ENCODE results near the gene SLC12A7. TPM values are rescaled to one million over a fixed set of nuclear protein-coding genes. Genes with fewer than 3 reads are reported as not detected.

SLC12A7 gene
- total RNA-seq, 1 donor from 2014 or later, result 30.5 TPM

DNA sequence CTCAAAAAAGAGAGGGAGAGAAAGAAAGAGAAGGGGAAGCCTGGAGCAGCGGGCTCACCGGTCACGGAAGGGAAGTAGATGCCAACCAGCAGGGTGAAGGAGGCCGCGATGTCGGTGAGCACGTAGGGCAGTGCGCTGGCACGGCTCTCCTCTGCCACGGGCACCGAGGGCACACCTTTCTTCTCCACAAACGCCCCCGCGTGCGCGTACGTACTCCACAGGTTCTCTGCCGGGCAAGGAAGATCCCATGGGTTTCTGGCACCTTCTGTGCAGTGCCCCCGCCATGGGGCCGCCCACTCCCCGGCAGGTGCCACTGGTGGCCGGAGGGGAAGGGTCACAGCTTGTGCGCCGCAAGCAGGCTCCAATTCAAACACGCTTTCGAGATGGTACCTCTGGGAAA is 30.3 kb downstream of the SLC12A7 start:
- Histone ChIP-seq H3K4me2 (ENCODE audit: low read length) (no peak overlapping the region), H3K27ac (ENCODE audit: low read depth, low read length) (no peak overlapping the region), H3K4me3 (ENCODE audit: insufficient read depth, low read depth, low read length) (no peak overlapping the region), H3K9me3 (ENCODE audit: insufficient read depth, low read depth, low read length) (no peaks in the 10 kb centered on the region), H3K4me1 (ENCODE audit: insufficient read depth, low read length) (no peaks in the 10 kb centered on the region), H3K79me2 (ENCODE audit: insufficient read depth, low read length) (no peaks in the 10 kb centered on the region), H4K20me1 (ENCODE audit: insufficient read depth, low read length) (no peaks in the 10 kb centered on the region), H3K27me3 (ENCODE audit: insufficient read depth, low read length) (no peaks in the 10 kb centered on the region), H2AFZ (ENCODE audit: low read depth, low read length) (no peak overlapping the region), H3K9ac (ENCODE audit: low read length) (no peak overlapping the region), H3K36me3 (ENCODE audit: insufficient read depth, low read length) (no peaks in the 10 kb centered on the region)
- H3K9me3 Mint-ChIP-seq (ENCODE audit: unreplicated experiment), result no peaks in the 10 kb centered on the region
- H3K4me3 Mint-ChIP-seq (ENCODE audit: unreplicated experiment), result no peak overlapping the region
- peaks cover 8% of the 10 kb centered on the region for H3K36me3 Mint-ChIP-seq (ENCODE audit: low read depth, unreplicated experiment)
- no peak for DNase-seq (ENCODE audit: low read depth)
- H3K27me3 Mint-ChIP-seq (ENCODE audit: low read depth, unreplicated experiment), result no peaks in the 10 kb centered on the region
- peaks cover 2% of the 10 kb centered on the region for H3K4me1 Mint-ChIP-seq (ENCODE audit: low read depth, unreplicated experiment)
- no peak overlapping the region for H3K27ac Mint-ChIP-seq (ENCODE audit: unreplicated experiment)
- no peak for FAIRE-seq
- TF ChIP-seq, protein P1, sequence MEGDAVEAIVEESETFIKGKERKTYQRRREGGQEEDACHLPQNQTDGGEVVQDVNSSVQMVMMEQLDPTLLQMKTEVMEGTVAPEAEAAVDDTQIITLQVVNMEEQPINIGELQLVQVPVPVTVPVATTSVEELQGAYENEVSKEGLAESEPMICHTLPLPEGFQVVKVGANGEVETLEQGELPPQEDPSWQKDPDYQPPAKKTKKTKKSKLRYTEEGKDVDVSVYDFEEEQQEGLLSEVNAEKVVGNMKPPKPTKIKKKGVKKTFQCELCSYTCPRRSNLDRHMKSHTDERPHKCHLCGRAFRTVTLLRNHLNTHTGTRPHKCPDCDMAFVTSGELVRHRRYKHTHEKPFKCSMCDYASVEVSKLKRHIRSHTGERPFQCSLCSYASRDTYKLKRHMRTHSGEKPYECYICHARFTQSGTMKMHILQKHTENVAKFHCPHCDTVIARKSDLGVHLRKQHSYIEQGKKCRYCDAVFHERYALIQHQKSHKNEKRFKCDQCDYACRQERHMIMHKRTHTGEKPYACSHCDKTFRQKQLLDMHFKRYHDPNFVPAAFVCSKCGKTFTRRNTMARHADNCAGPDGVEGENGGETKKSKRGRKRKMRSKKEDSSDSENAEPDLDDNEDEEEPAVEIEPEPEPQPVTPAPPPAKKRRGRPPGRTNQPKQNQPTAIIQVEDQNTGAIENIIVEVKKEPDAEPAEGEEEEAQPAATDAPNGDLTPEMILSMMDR (IDR thresholded peaks at IDR 0.05; ENCODE audit: insufficient read depth, low read depth, low read length), result no peak
- no peak for TF ChIP-seq EZH2 (IDR thresholded peaks at IDR 0.05; ENCODE audit: insufficient read depth, low read length)

- TF ChIP-seq, protein P1 (IDR thresholded peaks at IDR 0.05; ENCODE audit: insufficient read depth, low read depth, low read length), result no peak
- no peak for TF ChIP-seq EZH2 (IDR thresholded peaks at IDR 0.05; ENCODE audit: insufficient read depth, low read length)
- Mint-ChIP-seq H3K9me3 (ENCODE audit: unreplicated experiment) (no peaks in the 10 kb centered on the region), H3K4me3 (ENCODE audit: unreplicated experiment) (no peak overlapping the region), H3K4me1 (ENCODE audit: low read depth, unreplicated experiment) (peaks cover 2% of the 10 kb centered on the region), H3K27me3 (ENCODE audit: low read depth, unreplicated experiment) (no peaks in the 10 kb centered on the region), H3K27ac (ENCODE audit: unreplicated experiment) (no peak overlapping the region), H3K36me3 (ENCODE audit: low read depth, unreplicated experiment) (peaks cover 4% of the 10 kb centered on the region)
- H3K4me1 ChIP-seq (ENCODE audit: insufficient read depth, low read length), result no peaks in the 10 kb centered on the region
- no peaks in the 10 kb centered on the region for H3K79me2 ChIP-seq (ENCODE audit: insufficient read depth, low read length)
- H3K36me3 ChIP-seq (ENCODE audit: insufficient read depth, low read length), result no peaks in the 10 kb centered on the region
- H3K4me2 ChIP-seq (ENCODE audit: low read length), result no peak overlapping the region
- H3K9ac ChIP-seq (ENCODE audit: low read length), result no peak overlapping the region
- no peak for FAIRE-seq
- no peak overlapping the region for H2AFZ ChIP-seq (ENCODE audit: low read depth, low read length)
- H3K27ac ChIP-seq (ENCODE audit: low read depth, low read length), result no peak overlapping the region
- H3K27me3 ChIP-seq (ENCODE audit: insufficient read depth, low read length), result no peaks in the 10 kb centered on the region
- H4K20me1 ChIP-seq (ENCODE audit: insufficient read depth, low read length), result no peaks in the 10 kb centered on the region
- no peak for DNase-seq (ENCODE audit: low read depth)
- no peak overlapping the region for H3K4me3 ChIP-seq (ENCODE audit: insufficient read depth, low read depth, low read length)
- no peaks in the 10 kb centered on the region for H3K9me3 ChIP-seq (ENCODE audit: insufficient read depth, low read depth, low read length)
Observed at GRCh38 chr5:1080432-1080831, 31.4 kb downstream of the SLC12A7 start.

- H3K9me3 ChIP-seq (ENCODE audit: insufficient read depth, low read depth, low read length), result no peaks in the 10 kb centered on the region
- no peak for FAIRE-seq
- peaks cover 4% of the 10 kb centered on the region for H3K36me3 Mint-ChIP-seq (ENCODE audit: low read depth, unreplicated experiment)
- no peaks in the 10 kb centered on the region for H4K20me1 ChIP-seq (ENCODE audit: insufficient read depth, low read length)
- H3K27me3 ChIP-seq (ENCODE audit: insufficient read depth, low read length), result no peaks in the 10 kb centered on the region
- no peaks in the 10 kb centered on the region for H3K9me3 Mint-ChIP-seq (ENCODE audit: unreplicated experiment)
- H3K79me2 ChIP-seq (ENCODE audit: insufficient read depth, low read length), result no peaks in the 10 kb centered on the region
- no peaks in the 10 kb centered on the region for H3K36me3 ChIP-seq (ENCODE audit: insufficient read depth, low read length)
- no peak overlapping the region for H3K9ac ChIP-seq (ENCODE audit: low read length)
- H3K4me1 Mint-ChIP-seq (ENCODE audit: low read depth, unreplicated experiment), result peaks cover 2% of the 10 kb centered on the region
- no peak overlapping the region for H3K27ac ChIP-seq (ENCODE audit: low read depth, low read length)
- H3K4me1 ChIP-seq (ENCODE audit: insufficient read depth, low read length), result no peaks in the 10 kb centered on the region
- H3K27me3 Mint-ChIP-seq (ENCODE audit: low read depth, unreplicated experiment), result no peaks in the 10 kb centered on the region
- TF ChIP-seq, protein P1 (IDR thresholded peaks at IDR 0.05; ENCODE audit: insufficient read depth, low read depth, low read length), result no peak
- no peak for TF ChIP-seq EZH2 (IDR thresholded peaks at IDR 0.05; ENCODE audit: insufficient read depth, low read length)
- no peak for DNase-seq (ENCODE audit: low read depth)
- no peak overlapping the region for H3K4me3 Mint-ChIP-seq (ENCODE audit: unreplicated experiment)
- no peak overlapping the region for H3K4me3 ChIP-seq (ENCODE audit: insufficient read depth, low read depth, low read length)
- no peak overlapping the region for H3K4me2 ChIP-seq (ENCODE audit: low read length)
- no peak overlapping the region for H3K27ac Mint-ChIP-seq (ENCODE audit: unreplicated experiment)
- H2AFZ ChIP-seq (ENCODE audit: low read depth, low read length), result no peak overlapping the region
Observed at GRCh38 chr5:1079961-1080360, 31.9 kb downstream of the SLC12A7 start.

Data from astrocyte (in vitro differentiated cells and primary cell).